ENCODE measurements around the gene RPL7A. TPM values are rescaled to one million over a fixed set of nuclear protein-coding genes. Genes with fewer than 3 reads are reported as not detected.
A peak's percentile ranks its signal among the peaks of the same experiment; 100 is the strongest.
"Not testable (repeated sequence)": the region's sequence is repeated elsewhere in the genome, so short reads cannot be mapped to it uniquely, and the experiment has no call there.

Gene RPL7A
- 1,000 to 10,000 TPM in 3 of 4 donors, 100 to 1,000 TPM in 1; 973 to 1,213 (median 1,047) TPM for total RNA-seq
- 1,455 TPM for polyA plus RNA-seq
- long read RNA-seq, donor 1, transcript RPL7A-202 (8 exons, 891 nt) = major isoform, 149 of 224 reads
- long read RNA-seq, donor 1, partial matches to known transcripts = 72 of 224 reads
- long read RNA-seq, donor 1, other reads (novel, unspliced or antisense) = 3 of 224 reads
- long read RNA-seq, donor 2, transcript RPL7A-202 (8 exons, 891 nt) = major isoform, 188 of 246 reads
- long read RNA-seq, donor 2, partial matches to known transcripts = 53 of 246 reads
- long read RNA-seq, donor 2, other reads (novel, unspliced or antisense) = 5 of 246 reads
- long read RNA-seq, donor 3, transcript RPL7A-202 (8 exons, 891 nt) = major isoform, 108 of 165 reads
- long read RNA-seq, donor 3, partial matches to known transcripts = 49 of 165 reads
- long read RNA-seq, donor 3, other reads (novel, unspliced or antisense) = 4 of 165 reads
- long read RNA-seq, donor 4, transcript RPL7A-202 (8 exons, 891 nt) = major isoform, 135 of 185 reads
- long read RNA-seq, donor 4, partial matches to known transcripts = 48 of 185 reads
- long read RNA-seq, donor 4, other reads (novel, unspliced or antisense) = 1 of 185 reads

GRCh38 chr9:133347985-133348717 is at the start of gene RPL7A, which contains the start of gene MED22:
TSS of gene RPL7A (plus strand) at chr9:133348218. CDS start at chr9:133348244, 26 bp downstream.
TSS of gene MED22 (minus strand) at chr9:133348131. CDS start at chr9:133346662, 1,469 bp downstream.
- ATAC-seq = peak; percentile 91 to 92
- H3K9me3 ChIP-seq (ENCODE audit: control insufficient read depth, low read length) = no peaks in the 10 kb centered on the region
- WGBS = under 1% methylated on average over 64 of the region's 64 CpGs
- DNase-seq = peak; percentile 94 to 98 (median 95)
- no peaks in the 10 kb centered on the region for H3K27me3 ChIP-seq (ENCODE audit: control insufficient read depth, insufficient read depth)
- H3K27ac ChIP-seq (ENCODE audit: low read length) = peak within 1 kb of the TSS; percentile 76
- peak within 1 kb of the TSS; percentile 77 for H3K4me3 ChIP-seq (ENCODE audit: low read length)
- peaks cover 11% of the 10 kb centered on the region for H3K4me1 ChIP-seq (ENCODE audit: control insufficient read depth, insufficient read depth, low read length)
- intact Hi-C loops (cut with DNase I) = no loop called here

- ATAC-seq; H3K27me3 ChIP-seq (ENCODE audit: control insufficient read depth, insufficient read depth); H3K4me1 ChIP-seq (ENCODE audit: control insufficient read depth, insufficient read depth, low read length); intact Hi-C loops (cut with DNase I); H3K9me3 ChIP-seq (ENCODE audit: control insufficient read depth, low read length); H3K27ac ChIP-seq (ENCODE audit: low read length); DNase-seq; H3K4me3 ChIP-seq (ENCODE audit: low read length): not testable (repeated sequence)
- 81% methylated on average over 16 of the region's 16 CpGs for WGBS
Observed at GRCh38 chr9:133299996-133300395, 48.0 kb upstream of the RPL7A start.

GRCh38 chr9:133301253-133302230 is 46.5 kb upstream of the RPL7A start:
- Histone ChIP-seq H3K27ac (ENCODE audit: low read length) (no peak overlapping the region), H3K4me3 (ENCODE audit: low read length) (no peak overlapping the region), H3K27me3 (ENCODE audit: control insufficient read depth, insufficient read depth) (no peaks in the 10 kb centered on the region), H3K4me1 (ENCODE audit: control insufficient read depth, insufficient read depth, low read length) (no peaks in the 10 kb centered on the region), H3K9me3 (ENCODE audit: control insufficient read depth, low read length) (no peaks in the 10 kb centered on the region)
- WGBS = 86% methylated on average over 13 of the region's 13 CpGs
- intact Hi-C loops (cut with DNase I) = no loop called here
- DNase-seq = no peak
- no peak for ATAC-seq

GRCh38 chr9:133303266-133304157 is 44.5 kb upstream of the RPL7A start:
- Histone ChIP-seq H3K27ac (ENCODE audit: low read length) (no peak overlapping the region), H3K9me3 (ENCODE audit: control insufficient read depth, low read length) (no peaks in the 10 kb centered on the region), H3K4me1 (ENCODE audit: control insufficient read depth, insufficient read depth, low read length) (no peaks in the 10 kb centered on the region), H3K4me3 (ENCODE audit: low read length) (no peak overlapping the region), H3K27me3 (ENCODE audit: control insufficient read depth, insufficient read depth) (no peaks in the 10 kb centered on the region)
- WGBS = 71% methylated on average over 26 of the region's 26 CpGs
- intact Hi-C loops (cut with DNase I) = no loop called here
- ATAC-seq = no peak
- DNase-seq = no peak

- ATAC-seq (no peak), DNase-seq (no peak)
- Histone ChIP-seq H3K4me1 (ENCODE audit: control insufficient read depth, insufficient read depth, low read length) (no peaks in the 10 kb centered on the region), H3K9me3 (ENCODE audit: control insufficient read depth, low read length) (no peaks in the 10 kb centered on the region), H3K4me3 (ENCODE audit: low read length) (no peak overlapping the region), H3K27me3 (ENCODE audit: control insufficient read depth, insufficient read depth) (no peaks in the 10 kb centered on the region), H3K27ac (ENCODE audit: low read length) (no peak overlapping the region)
- intact Hi-C loops (cut with DNase I) = no loop called here
- 70% methylated on average over 13 of the region's 13 CpGs for WGBS
Observed at GRCh38 chr9:133304158-133304470, 43.9 kb upstream of the RPL7A start.

GRCh38 chr9:133304477-133305377 is 43.3 kb upstream of the RPL7A start:
- 86% methylated on average over 38 of the region's 38 CpGs for WGBS
- Histone ChIP-seq H3K4me3 (ENCODE audit: low read length) (no peak overlapping the region), H3K27ac (ENCODE audit: low read length) (no peak overlapping the region), H3K9me3 (ENCODE audit: control insufficient read depth, low read length) (no peaks in the 10 kb centered on the region), H3K27me3 (ENCODE audit: control insufficient read depth, insufficient read depth) (no peaks in the 10 kb centered on the region), H3K4me1 (ENCODE audit: control insufficient read depth, insufficient read depth, low read length) (no peaks in the 10 kb centered on the region)
- ATAC-seq = peak in 1 of 2 donors; percentile 29
- no peak for DNase-seq
- intact Hi-C loops (cut with DNase I) = no loop called here

- WGBS = 88% methylated on average over 23 of the region's 23 CpGs
- ATAC-seq = no peak
- H3K27me3 ChIP-seq (ENCODE audit: control insufficient read depth, insufficient read depth) = no peaks in the 10 kb centered on the region
Observed at GRCh38 chr9:133305731-133306130, 42.3 kb upstream of the RPL7A start.

GRCh38 chr9:133306242-133307204 is 41.5 kb upstream of the RPL7A start:
- 69% methylated on average over 31 of the region's 31 CpGs for WGBS
- H3K4me1 ChIP-seq (ENCODE audit: control insufficient read depth, insufficient read depth, low read length) = no peaks in the 10 kb centered on the region
- ATAC-seq (no peak), DNase-seq (no peak)
- H3K27ac ChIP-seq (ENCODE audit: low read length) = no peak overlapping the region
- intact Hi-C loops (cut with DNase I) = no loop called here
- H3K27me3 ChIP-seq (ENCODE audit: control insufficient read depth, insufficient read depth) = no peaks in the 10 kb centered on the region
- no peaks in the 10 kb centered on the region for H3K9me3 ChIP-seq (ENCODE audit: control insufficient read depth, low read length)
- H3K4me3 ChIP-seq (ENCODE audit: low read length) = no peak overlapping the region

More at GRCh38 chr9:133305731-133306130, 42.3 kb upstream of the RPL7A start:
- Histone ChIP-seq H3K27ac (ENCODE audit: low read length) (no peak overlapping the region), H3K9me3 (ENCODE audit: control insufficient read depth, low read length) (no peaks in the 10 kb centered on the region), H3K4me3 (ENCODE audit: low read length) (no peak overlapping the region), H3K4me1 (ENCODE audit: control insufficient read depth, insufficient read depth, low read length) (no peaks in the 10 kb centered on the region)
- intact Hi-C loops (cut with DNase I) = no loop called here
- no peak for DNase-seq

All from right cardiac atrium (tissue), 5 donors.